H9 (cell line): ENCODE data around the gene RPLP1. TPM values are rescaled to one million over a fixed set of nuclear protein-coding genes. Genes with fewer than 3 reads are reported as not detected.

Experiments used
- DNase-seq: peaks from one replicate; pipeline ENCODE4 v3.0.0-alpha.2; 2017
- H2AFZ ChIP-seq: one replicate; pipeline ENCODE4 v1.6.1; 2013; ENCODE audit warnings: mild to moderate bottlenecking, low read length, control low read depth, moderate library complexity
- H2AK5ac ChIP-seq: 2 replicates; pipeline ENCODE4 v1.6.1; 2013; ENCODE audit warnings: low read length, control low read depth, mixed read lengths; ENCODE audit not compliant: insufficient read length
- H2BK120ac ChIP-seq: one replicate; pipeline ENCODE4 v1.6.1; 2013; ENCODE audit warnings: low read depth, mild to moderate bottlenecking, low read length, control low read depth, inconsistent platforms; ENCODE audit not compliant: poor library complexity, severe bottlenecking
- H2BK12ac ChIP-seq: 2 replicates; pipeline ENCODE4 v1.6.1; 2013; ENCODE audit warnings: low read length, control low read depth, mixed read lengths, low read depth; ENCODE audit not compliant: insufficient read length
- H2BK15ac ChIP-seq: 2 replicates; pipeline ENCODE4 v1.6.1; 2013; ENCODE audit warnings: low read depth, low read length, control low read depth
- H2BK20ac ChIP-seq: one replicate; pipeline ENCODE4 v1.6.1; 2013; ENCODE audit warnings: low read depth, mild to moderate bottlenecking, low read length, control low read depth, inconsistent platforms; ENCODE audit not compliant: poor library complexity, severe bottlenecking
- H2BK5ac ChIP-seq: 2 replicates; pipeline ENCODE4 v1.6.1; 2013; ENCODE audit warnings: low read length, control low read depth, mixed read lengths; ENCODE audit not compliant: insufficient read length
- H3K14ac ChIP-seq: 2 replicates; pipeline ENCODE4 v1.6.1; 2013; ENCODE audit warnings: low read length, control low read depth; ENCODE audit not compliant: insufficient read depth
- H3K18ac ChIP-seq: 2 replicates; pipeline ENCODE4 v1.6.1; 2013; ENCODE audit warnings: low read depth, mild to moderate bottlenecking, mixed read lengths, low read length, control low read depth; ENCODE audit not compliant: insufficient read length
- H3K23ac ChIP-seq: 2 replicates; pipeline ENCODE4 v1.6.1; 2013; ENCODE audit warnings: low read length, control low read depth, mixed read lengths, low read depth; ENCODE audit not compliant: insufficient read length
- H3K23me2 ChIP-seq: 2 replicates; pipeline ENCODE4 v1.6.1; 2013; ENCODE audit warnings: low read depth, mild to moderate bottlenecking, mixed read lengths, low read length, control low read depth; ENCODE audit not compliant: insufficient read length, poor library complexity, severe bottlenecking
- H3K27ac ChIP-seq: 2 replicates; pipeline ENCODE4 v1.5.1; 2013; ENCODE audit warnings: low read length, control low read depth, mixed read lengths, low read depth; ENCODE audit not compliant: insufficient read length
- H3K27me3 ChIP-seq: 2 replicates; pipeline ENCODE4 v1.6.1; 2013; ENCODE audit warnings: low read length, control low read depth, inconsistent platforms; ENCODE audit not compliant: insufficient read depth
- H3K4ac ChIP-seq: 2 replicates; pipeline ENCODE4 v1.6.1; 2013; ENCODE audit warnings: low read depth, mild to moderate bottlenecking, control low read depth, inconsistent platforms, low read length, moderate library complexity
- H3K4me1 ChIP-seq: 2 replicates; pipeline ENCODE4 v1.6.1; 2013; ENCODE audit warnings: low read length, control low read depth, inconsistent platforms; ENCODE audit not compliant: insufficient read depth
- H3K4me2 ChIP-seq: 2 replicates; pipeline ENCODE4 v1.6.1; 2013; ENCODE audit warnings: low read length, control low read depth, mixed read lengths; ENCODE audit not compliant: insufficient read length, insufficient read depth
- H3K56ac ChIP-seq: 2 replicates; pipeline ENCODE4 v1.6.1; 2013; ENCODE audit warnings: low read depth, mild to moderate bottlenecking, mixed read lengths, low read length, control low read depth; ENCODE audit not compliant: insufficient read length
- H3K79me1 ChIP-seq: 2 replicates; pipeline ENCODE4 v1.6.1; 2013; ENCODE audit warnings: low read depth, mild to moderate bottlenecking, moderate library complexity, low read length, control low read depth, inconsistent platforms; ENCODE audit not compliant: insufficient read depth, poor library complexity, severe bottlenecking
- H3K79me2 ChIP-seq: 2 replicates; pipeline ENCODE4 v1.6.1; 2013; ENCODE audit warnings: low read length, control low read depth, inconsistent platforms; ENCODE audit not compliant: insufficient read depth
- H3K9ac ChIP-seq: 2 replicates; pipeline ENCODE4 v1.6.1; 2013; ENCODE audit warnings: low read length, control low read depth, mixed read lengths; ENCODE audit not compliant: insufficient read length; ENCODE audit errors: extremely low read depth
- H3K9me3 ChIP-seq: one replicate; pipeline ENCODE4 v1.6.1; 2013; ENCODE audit warnings: low read depth, low read length, inconsistent platforms; ENCODE audit not compliant: control insufficient read depth
- H3T11ph ChIP-seq: one replicate; pipeline ENCODE4 v1.6.1; 2013; ENCODE audit warnings: mild to moderate bottlenecking, low read length, control low read depth, inconsistent platforms
- H4K20me1 ChIP-seq: one replicate; pipeline ENCODE4 v1.6.1; 2013; ENCODE audit not compliant: control insufficient read depth, insufficient read length, insufficient read depth
- H4K5ac ChIP-seq: 2 replicates; pipeline ENCODE4 v1.6.1; 2013; ENCODE audit warnings: low read depth, mild to moderate bottlenecking, mixed read lengths, low read length, control low read depth; ENCODE audit not compliant: insufficient read length
- H4K8ac ChIP-seq: replicated peaks from 2 replicates; pipeline ENCODE4 v1.6.1; 2013; ENCODE audit warnings: low read length, control low read depth, mixed read lengths, low read depth; ENCODE audit not compliant: insufficient read length
- H4K91ac ChIP-seq: 2 replicates; pipeline ENCODE4 v1.6.1; 2013; ENCODE audit warnings: low read depth, mild to moderate bottlenecking, moderate library complexity, mixed read lengths, low read length, control low read depth; ENCODE audit not compliant: insufficient read length
- H3K27ac Mint-ChIP-seq, 3 experiments: 2 replicates in 2 of 3; 3 replicates in 1 of 3; pipeline ENCODE4 v1.8.0; 2020 to 2021; ENCODE audit warnings: mixed read lengths in 3 of 3, mild to moderate bottlenecking in 1 of 3, moderate library complexity in 1 of 3
- H3K27me3 Mint-ChIP-seq: 2 replicates; pipeline ENCODE4 v1.8.0; 2021; ENCODE audit warnings: low read depth, mild to moderate bottlenecking, moderate library complexity, mixed read lengths
- H3K36me3 Mint-ChIP-seq, 3 experiments: 2 replicates in 2 of 3; 3 replicates in 1 of 3; pipeline ENCODE4 v1.8.0; 2020 to 2021; ENCODE audit warnings: low read depth in 3 of 3, mixed read lengths in 3 of 3; ENCODE audit not compliant: insufficient read depth in 1 of 3
- H3K4me1 Mint-ChIP-seq, 2 experiments: 2 replicates each; pipeline ENCODE4 v1.8.0; 2020; ENCODE audit warnings: mixed read lengths in 2 of 2
- H3K4me3 Mint-ChIP-seq, 2 experiments: 2 replicates in 1 of 2; 3 replicates in 1 of 2; pipeline ENCODE4 v1.8.0; 2020 to 2021; ENCODE audit warnings: mild to moderate bottlenecking in 2 of 2, mixed read lengths in 2 of 2, moderate library complexity in 1 of 2
- H3K9me3 Mint-ChIP-seq, 2 experiments: 2 replicates in 1 of 2; 3 replicates in 1 of 2; pipeline ENCODE4 v1.8.0; 2020; ENCODE audit warnings: mild to moderate bottlenecking in 2 of 2, mixed read lengths in 2 of 2, moderate library complexity in 1 of 2
- CTCF ChIP-seq: fragments of 200-600 bp; sonication (generic); conservative IDR thresholded peaks from 3 replicates; pipeline ENCODE4 v1.8.0; 2021; ENCODE audit warnings: antibody characterized with exemption, mild to moderate bottlenecking
- WGBS: extraction: QIAGEN DNeasy Blood & Tissue Kit; methylation state at CpG from one replicate; pipeline ENCODE4 v1.1.7; 2013; ENCODE audit warnings: missing lambda C conversion rate, low lambda C conversion rate, mixed read lengths; ENCODE audit not compliant: insufficient read length; ENCODE audit errors: extremely low coverage; 5-methylcytosine and 5-hydroxymethylcytosine counted together
- total RNA-seq: library from RNA; stranded (reverse); gene quantifications from 2 replicates; pipeline ENCODE4 v1.2.1, GENCODE V29; 2021

The RPLP1 gene
- total RNA-seq, 1 experiment from 2014 or later = 1,715 TPM

GRCh38 chr15:69439623-69440022 is 13.0 kb upstream of the RPLP1 start:
- no peak for TF ChIP-seq CTCF
- Histone ChIP-seq H3K9me3 (no peaks in the 10 kb centered on the region), H3K23ac (no peak overlapping the region), H4K20me1 (no peaks in the 10 kb centered on the region), H3K79me1 (no peaks in the 10 kb centered on the region), H3T11ph (no peak overlapping the region), H2BK15ac (no peak overlapping the region), H3K9ac (no peak overlapping the region), H4K8ac (no peak overlapping the region), H3K4me2 (no peak overlapping the region), H3K18ac (no peak overlapping the region), H2BK12ac (no peak overlapping the region), H2AK5ac (no peak overlapping the region), H3K79me2 (no peaks in the 10 kb centered on the region), H3K56ac (no peak overlapping the region), H4K91ac (no peak overlapping the region), H3K23me2 (no peaks in the 10 kb centered on the region), H3K27me3 (no peaks in the 10 kb centered on the region), H3K4ac (no peak overlapping the region), H2AFZ (no peak overlapping the region), H3K4me1 (no peaks in the 10 kb centered on the region), H4K5ac (no peak overlapping the region), H3K14ac (no peak overlapping the region), H3K27ac (no peak overlapping the region), H2BK20ac (no peak overlapping the region), H2BK120ac (no peak overlapping the region), H2BK5ac (no peak overlapping the region)
- Mint-ChIP-seq H3K27me3 (no peaks in the 10 kb centered on the region), H3K4me1 (no peaks in the 10 kb centered on the region), H3K27ac (no peak overlapping the region), H3K36me3 (peaks cover 46 to 87% (median 81%) of the 10 kb centered on the region in 3 experiments; a peak in 6 of 7 replicates), H3K4me3 (no peak overlapping the region), H3K9me3 (no peaks in the 10 kb centered on the region)
- no CpG with 5 or more reads among the region's 4 CpGs for WGBS
- DNase-seq = no peak
